WTC11 (cell line): Measurements from ENCODE around the gene MCF2L2. TPM values are rescaled to one million over a fixed set of nuclear protein-coding genes. Genes with fewer than 3 reads are reported as not detected.

Experiments
- ATAC-seq: fragments of 200-7000 bp; cut with Tn5 transposase; 2 replicates; pipeline ENCODE4 v1.10.0; 2021; ENCODE audit warnings: mild to moderate bottlenecking, moderate library complexity
- CTCF ChIA-PET: fragments of 300-600 bp; sonication (Branson Sonifier 250); formaldehyde crosslinking; loops from one replicate; lab custom pipeline; 2021; ENCODE audit warnings: antibody characterized with exemption; lab: Charles Lee
- POLR2A ChIA-PET: fragments of 350-600 bp; sonication (Branson Sonifier 250); formaldehyde crosslinking; loops from one replicate; lab custom pipeline; 2021; ENCODE audit warnings: antibody characterized with exemption; lab: Charles Lee
- DNase-seq: peaks from one replicate; pipeline ENCODE4 v3.0.0; 2021; ENCODE audit warnings: low spot score
- H3K27ac Mint-ChIP-seq: 2 replicates; pipeline ENCODE4 v1.8.0; 2021; ENCODE audit warnings: mixed read lengths
- H3K27me3 Mint-ChIP-seq: 2 replicates; pipeline ENCODE4 v1.8.0; 2021; ENCODE audit warnings: low read depth, mild to moderate bottlenecking, moderate library complexity, mixed read lengths
- H3K36me3 Mint-ChIP-seq: 2 replicates; pipeline ENCODE4 v1.8.0; 2021; ENCODE audit warnings: mixed read lengths
- H3K4me1 Mint-ChIP-seq: 2 replicates; pipeline ENCODE4 v1.8.0; 2022; ENCODE audit warnings: mixed read lengths
- H3K4me3 Mint-ChIP-seq: 2 replicates; pipeline ENCODE4 v1.8.0; 2021; ENCODE audit warnings: mild to moderate bottlenecking, moderate library complexity, mixed read lengths
- H3K9me3 Mint-ChIP-seq: 2 replicates; pipeline ENCODE4 v1.8.0; 2021; ENCODE audit warnings: mixed read lengths
- CREB1 ChIP-seq: sonication (generic); formaldehyde crosslinking; IDR thresholded peaks from 2 replicates; pipeline ENCODE4 v1.8.0; 2023; ENCODE audit warnings: mild to moderate bottlenecking, missing genetic modification reagents
- CREM ChIP-seq: sonication (generic); formaldehyde crosslinking; IDR thresholded peaks from 2 replicates; pipeline ENCODE4 v1.8.1; 2022; ENCODE audit warnings: mild to moderate bottlenecking, missing genetic modification reagents, moderate library complexity
- CTCF ChIP-seq: fragments of 200-600 bp; IDR thresholded peaks from 2 replicates; pipeline ENCODE4 v1.8.0; 2022; ENCODE audit warnings: antibody characterized with exemption
- ETV6 ChIP-seq: sonication (generic); formaldehyde crosslinking; IDR thresholded peaks from 2 replicates; pipeline ENCODE4 v1.8.1; 2022; ENCODE audit warnings: mild to moderate bottlenecking, missing genetic modification reagents
- HMGA2 ChIP-seq: fragments of 250-450 bp; sonication (Bioruptor Pico); IDR thresholded peaks from 2 replicates; pipeline ENCODE4 v1.4.0; 2021; ENCODE audit warnings: mild to moderate bottlenecking, moderate library complexity
- IRF2 ChIP-seq: sonication (generic); formaldehyde crosslinking; IDR thresholded peaks from 2 replicates; pipeline ENCODE4 v1.8.0; 2022; ENCODE audit warnings: low read depth, missing genetic modification reagents, borderline replicate concordance
- JUN ChIP-seq: sonication (generic); formaldehyde crosslinking; IDR thresholded peaks from 2 replicates; pipeline ENCODE4 v1.8.0; 2023; ENCODE audit warnings: mild to moderate bottlenecking, missing genetic modification reagents
- MXD4 ChIP-seq: fragments of 250-450 bp; sonication (Bioruptor Pico); IDR thresholded peaks from 2 replicates; pipeline ENCODE4 v1.8.0; 2021; ENCODE audit warnings: mild to moderate bottlenecking, moderate library complexity, borderline replicate concordance
- NFE2L1 ChIP-seq: sonication (generic); formaldehyde crosslinking; IDR thresholded peaks from 2 replicates; pipeline ENCODE4 v1.8.1; 2023; ENCODE audit warnings: missing genetic modification reagents
- NFYB ChIP-seq: sonication (generic); formaldehyde crosslinking; conservative IDR thresholded peaks from 2 replicates; pipeline ENCODE4 v1.8.0; 2022; ENCODE audit warnings: low read depth, missing genetic modification reagents
- NR1H2 ChIP-seq: sonication (generic); formaldehyde crosslinking; IDR thresholded peaks from 2 replicates; pipeline ENCODE4 v1.9.0; 2021; ENCODE audit warnings: mild to moderate bottlenecking, moderate library complexity, missing genetic modification reagents
- NR2C2 ChIP-seq: sonication (generic); formaldehyde crosslinking; IDR thresholded peaks from 2 replicates; pipeline ENCODE4 v1.8.0; 2022; ENCODE audit warnings: mild to moderate bottlenecking, missing genetic modification reagents
- OVOL2 ChIP-seq: fragments of 250-450 bp; sonication (Bioruptor Pico); IDR thresholded peaks from 2 replicates; pipeline ENCODE4 v1.9.0; 2021; ENCODE audit warnings: mild to moderate bottlenecking, borderline replicate concordance
- RORB ChIP-seq: fragments of 250-450 bp; sonication (Bioruptor Pico); IDR thresholded peaks from 2 replicates; pipeline ENCODE4 v1.9.0; 2021; ENCODE audit warnings: mild to moderate bottlenecking
- SP1 ChIP-seq: sonication (generic); formaldehyde crosslinking; conservative IDR thresholded peaks from 2 replicates; pipeline ENCODE4 v1.8.1; 2022; ENCODE audit warnings: missing genetic modification reagents
- TCF7 ChIP-seq: sonication (generic); formaldehyde crosslinking; IDR thresholded peaks from 2 replicates; pipeline ENCODE4 v1.8.0; 2022; ENCODE audit warnings: mild to moderate bottlenecking, low read depth, missing genetic modification reagents, moderate library complexity
- TEAD1 ChIP-seq: sonication (generic); formaldehyde crosslinking; IDR thresholded peaks from 2 replicates; pipeline ENCODE4 v1.8.0; 2022; ENCODE audit warnings: mild to moderate bottlenecking, missing genetic modification reagents
- TP53 ChIP-seq: sonication (generic); formaldehyde crosslinking; IDR thresholded peaks from 2 replicates; pipeline ENCODE4 v1.8.1; 2023; ENCODE audit warnings: mild to moderate bottlenecking, missing genetic modification reagents
- ZBTB21 ChIP-seq: sonication (generic); formaldehyde crosslinking; IDR thresholded peaks from 2 replicates; pipeline ENCODE4 v1.8.1; 2023; ENCODE audit warnings: mild to moderate bottlenecking, missing genetic modification reagents, borderline replicate concordance
- ZNF121 ChIP-seq: sonication (generic); formaldehyde crosslinking; IDR thresholded peaks from 2 replicates; pipeline ENCODE4 v1.8.0; 2023; ENCODE audit warnings: missing genetic modification reagents
- ZNF219 ChIP-seq: sonication (generic); formaldehyde crosslinking; IDR thresholded peaks from 2 replicates; pipeline ENCODE4 v1.8.0; 2023; ENCODE audit warnings: missing genetic modification reagents, mild to moderate bottlenecking, borderline replicate concordance
- ZNF423 ChIP-seq: fragments of 250-450 bp; sonication (Bioruptor Pico); IDR thresholded peaks from 2 replicates; pipeline ENCODE4 v2.1.2; 2022; ENCODE audit warnings: mild to moderate bottlenecking, moderate library complexity
- total RNA-seq: library from RNA; stranded (reverse); gene quantifications from 3 replicates; pipeline ENCODE4 v1.2.3, GENCODE V29; 2021
- TF ChIP-seq, protein P1 (sequence below): sonication (generic); formaldehyde crosslinking; IDR thresholded peaks from 2 replicates; pipeline ENCODE4 v1.8.0; 2022; ENCODE audit warnings: mild to moderate bottlenecking, missing genetic modification reagents
- TF ChIP-seq, protein P2 (sequence below): sonication (generic); formaldehyde crosslinking; IDR thresholded peaks from 2 replicates; pipeline ENCODE4 v1.8.1; 2023; ENCODE audit warnings: mild to moderate bottlenecking, moderate library complexity, missing genetic modification reagents
- TF ChIP-seq, protein P3 (sequence below): sonication (generic); formaldehyde crosslinking; IDR thresholded peaks from 2 replicates; pipeline ENCODE4 v1.8.0; 2023; ENCODE audit warnings: mild to moderate bottlenecking, missing genetic modification reagents

The MCF2L2 gene
- total RNA-seq, 1 experiment from 2014 or later = 7.5 TPM

GRCh38 chr3:183265157-183265642 lies 163.2 kb downstream of the MCF2L2 start:
- H3K9me3 Mint-ChIP-seq = no peaks in the 10 kb centered on the region
- TF ChIP-seq NFE2L1 (CRISPR knock-in tag) (no peak), ZNF121 (CRISPR knock-in tag) (no peak), TCF7 (CRISPR knock-in tag) (no peak), ETV6 (CRISPR knock-in tag) (no peak), HMGA2 (CRISPR knock-in tag) (no peak), JUN (CRISPR knock-in tag) (no peak), ZNF423 (CRISPR knock-in tag) (no peak), ZNF219 (CRISPR knock-in tag) (no peak), TEAD1 (CRISPR knock-in tag) (no peak), SP1 (no peak), ZBTB21 (CRISPR knock-in tag) (no peak), RORB (no peak)
- TF ChIP-seq, protein P1, sequence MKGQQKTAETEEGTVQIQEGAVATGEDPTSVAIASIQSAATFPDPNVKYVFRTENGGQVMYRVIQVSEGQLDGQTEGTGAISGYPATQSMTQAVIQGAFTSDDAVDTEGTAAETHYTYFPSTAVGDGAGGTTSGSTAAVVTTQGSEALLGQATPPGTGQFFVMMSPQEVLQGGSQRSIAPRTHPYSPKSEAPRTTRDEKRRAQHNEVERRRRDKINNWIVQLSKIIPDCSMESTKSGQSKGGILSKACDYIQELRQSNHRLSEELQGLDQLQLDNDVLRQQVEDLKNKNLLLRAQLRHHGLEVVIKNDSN (CRISPR knock-in tag) = no peak
- TF ChIP-seq, protein P2, sequence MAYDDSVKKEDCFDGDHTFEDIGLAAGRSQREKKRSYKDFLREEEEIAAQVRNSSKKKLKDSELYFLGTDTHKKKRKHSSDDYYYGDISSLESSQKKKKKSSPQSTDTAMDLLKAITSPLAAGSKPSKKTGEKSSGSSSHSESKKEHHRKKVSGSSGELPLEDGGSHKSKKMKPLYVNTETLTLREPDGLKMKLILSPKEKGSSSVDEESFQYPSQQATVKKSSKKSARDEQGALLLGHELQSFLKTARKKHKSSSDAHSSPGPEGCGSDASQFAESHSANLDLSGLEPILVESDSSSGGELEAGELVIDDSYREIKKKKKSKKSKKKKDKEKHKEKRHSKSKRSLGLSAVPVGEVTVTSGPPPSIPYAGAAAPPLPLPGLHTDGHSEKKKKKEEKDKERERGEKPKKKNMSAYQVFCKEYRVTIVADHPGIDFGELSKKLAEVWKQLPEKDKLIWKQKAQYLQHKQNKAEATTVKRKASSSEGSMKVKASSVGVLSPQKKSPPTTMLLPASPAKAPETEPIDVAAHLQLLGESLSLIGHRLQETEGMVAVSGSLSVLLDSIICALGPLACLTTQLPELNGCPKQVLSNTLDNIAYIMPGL (CRISPR knock-in tag) = no peak
- TF ChIP-seq, all 79 proteins: peak for 0
- H3K36me3 Mint-ChIP-seq = peaks cover 5% of the 10 kb centered on the region
- no peak overlapping the region for H3K27ac Mint-ChIP-seq
- H3K4me1 Mint-ChIP-seq = peaks cover 26% of the 10 kb centered on the region
- POLR2A ChIA-PET = interaction anchor here (0.6 to 2.0 kb wide), 3 partner anchors 12 to 177 kb away, joined by 3 to 9 read pairs (median 6); partner anchors contain the start of gene B3GNT5
- DNase-seq = peak; percentile 45
- CTCF ChIA-PET = interaction anchor here (0.6 to 1.9 kb wide), 12 partner anchors 10 to 326 kb away, joined by 3 to 12 read pairs (median 4); no protein-coding TSS in a partner anchor
- H3K4me3 Mint-ChIP-seq = no peak overlapping the region
- peak; percentile 82 for ATAC-seq
- H3K27me3 Mint-ChIP-seq = no peaks in the 10 kb centered on the region

- H3K27me3 Mint-ChIP-seq = no peaks in the 10 kb centered on the region
- H3K4me1 Mint-ChIP-seq = peaks cover 26% of the 10 kb centered on the region
- H3K4me3 Mint-ChIP-seq = no peak overlapping the region
- H3K27ac Mint-ChIP-seq = no peak overlapping the region
- peaks cover 3% of the 10 kb centered on the region; the same call in 1 of the 2 replicates for H3K36me3 Mint-ChIP-seq
- no peak; the same call in 1 of the 2 replicates for ATAC-seq
- ChIA-PET POLR2A (interaction anchor here (2.0 kb wide), 1 partner anchor 11 kb away, joined by 9 read pairs; the partner anchor contains the start of gene B3GNT5), CTCF (interaction anchor here (0.9 kb wide), 1 partner anchor 118 kb away, joined by 3 read pairs; no protein-coding TSS in a partner anchor)
- H3K9me3 Mint-ChIP-seq = no peaks in the 10 kb centered on the region
- no peak for DNase-seq
- TF ChIP-seq IRF2 (CRISPR knock-in tag) (no peak), TCF7 (CRISPR knock-in tag) (no peak), CREB1 (no peak)
- TF ChIP-seq, all 79 proteins: peak for 0
Observed at GRCh38 chr3:183264268-183264667, 164.2 kb downstream of the MCF2L2 start.

DNA sequence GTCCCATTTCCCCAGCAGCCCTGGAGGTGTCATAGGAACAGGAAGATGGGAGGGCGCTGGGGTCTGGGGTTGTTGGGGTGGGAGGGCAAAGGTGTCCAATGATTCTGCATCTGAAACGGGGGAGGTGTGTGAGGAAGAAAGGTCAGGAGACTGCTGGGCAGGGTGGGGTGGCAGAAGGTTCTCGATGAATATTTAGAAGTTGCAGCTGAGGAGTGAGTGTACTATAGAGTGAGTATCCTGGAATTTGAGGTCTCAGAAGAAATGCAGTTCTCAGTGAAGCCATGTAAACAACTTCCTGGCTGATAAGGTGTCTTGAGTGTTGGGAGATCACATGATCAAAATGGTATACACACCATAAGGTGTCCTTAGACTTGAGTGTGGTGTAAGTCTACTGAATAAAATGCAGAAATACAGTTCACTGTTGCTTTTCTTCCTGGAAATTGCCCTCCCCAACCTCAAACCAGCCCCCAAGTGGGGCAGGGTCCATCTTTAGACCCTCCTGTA lies 165.5 kb downstream of the MCF2L2 start:
- Mint-ChIP-seq H3K27me3 (no peaks in the 10 kb centered on the region), H3K9me3 (no peaks in the 10 kb centered on the region), H3K4me1 (peaks cover 12% of the 10 kb centered on the region), H3K4me3 (no peak overlapping the region), H3K36me3 (peaks cover 3% of the 10 kb centered on the region; the same call in 1 of the 2 replicates), H3K27ac (no peak overlapping the region)
- ATAC-seq = no peak
- ChIA-PET CTCF (interaction anchor here (0.6 kb wide), 1 partner anchor 633 kb away, joined by 3 read pairs; no protein-coding TSS in a partner anchor), POLR2A (no interaction called here)
- DNase-seq = no peak
- no peak for TF ChIP-seq ZNF423 (CRISPR knock-in tag)
- TF ChIP-seq, protein P3, sequence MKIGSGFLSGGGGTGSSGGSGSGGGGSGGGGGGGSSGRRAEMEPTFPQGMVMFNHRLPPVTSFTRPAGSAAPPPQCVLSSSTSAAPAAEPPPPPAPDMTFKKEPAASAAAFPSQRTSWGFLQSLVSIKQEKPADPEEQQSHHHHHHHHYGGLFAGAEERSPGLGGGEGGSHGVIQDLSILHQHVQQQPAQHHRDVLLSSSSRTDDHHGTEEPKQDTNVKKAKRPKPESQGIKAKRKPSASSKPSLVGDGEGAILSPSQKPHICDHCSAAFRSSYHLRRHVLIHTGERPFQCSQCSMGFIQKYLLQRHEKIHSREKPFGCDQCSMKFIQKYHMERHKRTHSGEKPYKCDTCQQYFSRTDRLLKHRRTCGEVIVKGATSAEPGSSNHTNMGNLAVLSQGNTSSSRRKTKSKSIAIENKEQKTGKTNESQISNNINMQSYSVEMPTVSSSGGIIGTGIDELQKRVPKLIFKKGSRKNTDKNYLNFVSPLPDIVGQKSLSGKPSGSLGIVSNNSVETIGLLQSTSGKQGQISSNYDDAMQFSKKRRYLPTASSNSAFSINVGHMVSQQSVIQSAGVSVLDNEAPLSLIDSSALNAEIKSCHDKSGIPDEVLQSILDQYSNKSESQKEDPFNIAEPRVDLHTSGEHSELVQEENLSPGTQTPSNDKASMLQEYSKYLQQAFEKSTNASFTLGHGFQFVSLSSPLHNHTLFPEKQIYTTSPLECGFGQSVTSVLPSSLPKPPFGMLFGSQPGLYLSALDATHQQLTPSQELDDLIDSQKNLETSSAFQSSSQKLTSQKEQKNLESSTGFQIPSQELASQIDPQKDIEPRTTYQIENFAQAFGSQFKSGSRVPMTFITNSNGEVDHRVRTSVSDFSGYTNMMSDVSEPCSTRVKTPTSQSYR (CRISPR knock-in tag) = no peak
- TF ChIP-seq NR1H2 (CRISPR knock-in tag) = no peak
- no peak for TF ChIP-seq HMGA2 (CRISPR knock-in tag)
- TF ChIP-seq CREM = no peak
- TF ChIP-seq TP53 = no peak
- no peak for TF ChIP-seq OVOL2 (CRISPR knock-in tag)
- TF ChIP-seq, protein P2 (CRISPR knock-in tag) = no peak
- no peak for TF ChIP-seq MXD4 (CRISPR knock-in tag)
- TF ChIP-seq NR2C2 (CRISPR knock-in tag) = no peak
- TF ChIP-seq NFYB = no peak
- TF ChIP-seq CTCF = no peak
